Stimulated activated CD4-positive, alpha-beta T cell treated with anti-CD3 and anti-CD28 coated beads, Interleukin-1b, Interleukin-23, amount 100 ng/mL, for 4 hours (primary cell): ENCODE results near the gene FJX1.
"Not testable (repeated sequence)": the region's sequence is repeated elsewhere in the genome, so short reads cannot be mapped to it uniquely, and the experiment has no call there.

Source experiments
- DNase-seq, 2 donors: peaks; one replicate each; pipeline ENCODE4 v3.0.0-alpha.2; 2020; ENCODE audit warnings: low read depth in 2 of 2

The FJX1 gene

DNA sequence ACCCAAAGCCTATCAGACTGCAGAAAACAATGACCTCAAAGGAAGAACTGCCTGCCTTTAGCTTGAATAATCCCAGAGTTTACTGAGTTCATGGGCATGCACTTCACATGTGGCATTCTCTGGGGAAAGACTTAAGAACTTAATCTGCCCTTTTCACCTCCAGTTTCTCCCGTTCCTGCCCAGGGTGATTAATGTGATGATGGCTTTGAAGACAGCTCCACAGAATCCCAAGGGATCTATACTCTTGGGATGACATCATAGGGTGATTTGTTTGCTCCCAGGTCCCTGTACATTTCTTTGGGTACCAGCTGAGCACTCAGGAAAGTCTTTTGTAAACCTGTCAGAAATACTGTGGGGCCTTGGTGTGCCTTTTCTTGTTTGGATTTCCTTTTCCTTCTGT, 14.0 kb downstream of the FJX1 start:
- no peak for DNase-seq

- DNase-seq: no peak
Observed at GRCh38 chr11:35633827-35634423, 15.7 kb downstream of the FJX1 start.

- no peak for DNase-seq
Observed at GRCh38 chr11:35635933-35636332, 17.7 kb downstream of the FJX1 start.

- no peak for DNase-seq
Observed at GRCh38 chr11:35639591-35640179, 21.4 kb downstream of the FJX1 start.

DNA sequence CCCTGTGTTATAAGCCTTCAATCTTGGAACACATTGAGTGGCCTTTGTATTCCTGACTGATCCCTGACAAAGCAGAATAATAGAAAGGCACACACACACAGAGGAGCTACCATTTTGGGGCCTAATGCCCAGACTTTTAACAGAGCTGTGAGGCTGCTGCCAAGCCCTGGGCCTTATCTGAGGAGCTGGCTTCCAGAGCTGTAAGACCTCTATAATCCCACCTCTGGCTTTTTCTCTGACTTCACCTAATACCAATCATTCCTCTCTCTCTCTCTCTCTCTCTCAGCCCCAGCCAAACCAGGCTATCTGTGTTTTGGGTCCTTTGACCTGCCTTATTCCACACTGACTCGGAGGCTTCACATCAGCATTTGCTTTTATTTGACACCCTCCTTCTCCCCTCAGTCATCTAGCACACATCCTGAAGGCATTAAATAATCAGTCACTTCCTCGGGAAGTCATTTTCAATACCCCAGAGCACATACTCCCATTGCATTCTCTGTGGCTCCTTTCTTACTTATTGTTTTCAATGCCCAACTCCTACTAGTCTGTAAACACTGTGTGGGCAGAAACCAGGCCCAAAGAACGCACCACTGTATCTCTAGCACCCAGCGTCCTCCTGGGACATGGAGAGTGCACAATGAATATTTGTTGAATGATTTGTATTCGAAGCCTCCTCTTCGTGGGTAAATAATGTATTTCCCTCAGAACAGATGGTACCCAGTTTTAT, 23.1 kb downstream of the FJX1 start:
- DNase-seq: no peak

GRCh38 chr11:35641964-35642363, 23.7 kb downstream of the FJX1 start:
- DNase-seq: no peak

- no peak for DNase-seq
Observed at GRCh38 chr11:35647421-35648093, 29.3 kb downstream of the FJX1 start.

DNA sequence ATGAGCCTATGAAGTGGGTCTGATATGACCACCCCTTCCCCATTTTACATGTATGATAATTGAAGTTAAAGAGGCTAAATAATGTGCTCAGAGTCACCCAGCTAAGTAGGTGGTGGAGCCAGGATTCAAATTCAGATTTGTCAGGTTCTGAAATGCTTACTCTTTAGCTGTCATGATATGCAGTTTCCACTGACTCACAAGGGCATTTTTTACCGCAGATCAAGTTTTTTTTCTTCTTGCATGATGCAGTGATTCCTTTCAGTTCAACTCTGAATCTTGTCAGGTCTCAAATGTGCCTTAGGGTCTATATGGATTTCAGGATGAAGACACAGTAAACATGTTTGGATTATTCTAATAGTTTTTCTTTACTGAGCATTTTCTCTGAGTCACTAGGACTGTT, 31.7 kb downstream of the FJX1 start:
- no peak for DNase-seq

DNA sequence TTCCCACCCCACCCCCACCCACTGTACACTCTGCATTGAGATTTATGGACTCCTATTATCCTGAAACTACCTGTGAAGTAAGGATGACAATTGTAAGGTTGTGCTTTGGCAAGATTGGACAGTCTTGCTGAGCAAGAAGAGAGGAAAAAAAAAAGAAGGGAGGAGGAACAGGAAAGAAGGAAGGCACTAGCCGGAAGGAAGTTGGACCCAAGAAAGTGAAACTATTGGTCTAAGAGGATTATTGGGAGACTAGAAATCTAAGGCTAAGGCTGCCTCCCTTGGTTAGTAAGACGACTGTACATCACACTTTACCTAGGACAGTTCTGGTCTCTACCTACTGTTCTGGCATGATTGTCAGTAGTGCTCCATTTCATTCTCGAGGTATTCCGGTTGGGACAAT, 32.2 kb downstream of the FJX1 start:
- DNase-seq: no peak

- no peak for DNase-seq
Observed at GRCh38 chr11:35651263-35651662, 33.0 kb downstream of the FJX1 start.

DNA sequence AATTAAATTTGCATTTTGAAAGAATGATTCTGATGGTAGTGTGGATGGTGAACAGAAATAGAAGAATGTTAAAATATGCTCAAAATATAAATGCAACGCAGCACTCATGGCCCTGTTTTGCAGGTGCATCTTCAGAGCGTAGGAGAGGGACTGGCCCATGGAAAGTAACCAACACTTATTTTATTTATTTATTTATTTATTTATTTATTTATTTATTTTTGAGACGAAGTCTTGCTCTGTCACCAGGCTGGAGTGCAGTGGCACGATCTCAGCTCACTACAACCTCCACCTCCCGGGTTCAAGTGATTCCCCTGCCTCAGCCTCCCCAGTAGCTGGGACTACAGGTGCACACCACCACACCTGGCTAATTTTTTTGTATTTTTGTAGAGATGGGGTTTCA, 34.5 kb downstream of the FJX1 start:
- not testable (repeated sequence) for DNase-seq

- DNase-seq: no peak
Observed at GRCh38 chr11:35654711-35655110, 36.5 kb downstream of the FJX1 start.

DNA sequence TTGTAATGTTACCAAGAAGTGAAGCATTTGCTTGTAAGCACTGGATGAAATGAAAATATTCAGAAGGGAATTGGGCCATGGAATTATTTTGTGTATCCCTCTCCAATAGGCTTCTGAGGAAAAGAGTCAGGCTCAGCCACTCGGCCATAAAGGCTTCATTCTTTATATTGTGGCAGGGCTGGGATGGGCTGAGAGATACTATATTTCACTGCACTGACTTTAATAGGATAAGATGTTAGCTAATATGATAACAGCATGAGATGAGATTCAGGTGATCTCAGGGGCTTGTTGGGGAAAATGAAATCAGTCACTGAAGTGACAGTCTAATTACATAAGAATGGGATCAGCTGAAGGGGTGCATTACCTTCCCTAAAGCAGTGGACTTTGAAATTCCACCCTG, 37.0 kb downstream of the FJX1 start:
- DNase-seq: no peak

DNA sequence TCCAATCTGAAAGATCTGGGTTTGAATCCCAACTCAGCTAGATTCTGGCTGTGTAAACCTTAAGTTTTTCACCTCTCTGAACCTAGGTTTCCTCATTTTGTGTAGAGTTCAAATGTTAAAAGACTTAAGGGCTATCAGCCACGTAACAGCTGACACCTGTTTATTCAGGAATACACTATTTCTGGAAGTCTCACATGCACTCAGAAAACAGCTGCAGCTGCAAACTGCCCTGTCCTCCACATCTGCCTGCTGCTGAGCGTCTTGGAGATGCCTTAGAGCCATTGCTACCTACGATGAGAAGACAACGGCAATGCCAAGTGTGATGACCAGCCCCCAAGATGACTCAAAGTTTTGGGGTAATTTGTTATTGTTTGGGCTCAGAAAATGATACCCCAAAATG, 37.6 kb downstream of the FJX1 start:
- no peak for DNase-seq

GRCh38 chr11:35658020-35658948, 40.0 kb downstream of the FJX1 start:
- DNase-seq: no peak

DNA sequence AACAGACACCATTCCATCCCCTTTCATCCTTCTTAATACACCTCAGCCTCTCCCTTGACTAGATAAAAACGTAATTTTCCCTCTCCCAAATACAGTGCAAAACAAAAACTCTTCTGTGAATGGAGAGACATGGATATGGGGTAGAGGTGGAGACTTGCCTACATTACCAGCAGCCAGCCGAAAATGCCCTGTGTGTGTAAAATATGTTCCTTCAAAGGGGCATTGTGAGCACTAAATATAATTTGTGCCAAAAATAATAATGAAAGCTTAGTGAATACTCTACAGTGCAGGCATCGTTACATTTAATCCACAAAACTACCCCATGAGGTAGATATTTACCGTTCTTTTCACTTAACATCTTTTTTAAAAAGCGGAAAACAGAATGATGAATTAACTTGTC, 43.3 kb downstream of the FJX1 start:
- no peak for DNase-seq

DNA sequence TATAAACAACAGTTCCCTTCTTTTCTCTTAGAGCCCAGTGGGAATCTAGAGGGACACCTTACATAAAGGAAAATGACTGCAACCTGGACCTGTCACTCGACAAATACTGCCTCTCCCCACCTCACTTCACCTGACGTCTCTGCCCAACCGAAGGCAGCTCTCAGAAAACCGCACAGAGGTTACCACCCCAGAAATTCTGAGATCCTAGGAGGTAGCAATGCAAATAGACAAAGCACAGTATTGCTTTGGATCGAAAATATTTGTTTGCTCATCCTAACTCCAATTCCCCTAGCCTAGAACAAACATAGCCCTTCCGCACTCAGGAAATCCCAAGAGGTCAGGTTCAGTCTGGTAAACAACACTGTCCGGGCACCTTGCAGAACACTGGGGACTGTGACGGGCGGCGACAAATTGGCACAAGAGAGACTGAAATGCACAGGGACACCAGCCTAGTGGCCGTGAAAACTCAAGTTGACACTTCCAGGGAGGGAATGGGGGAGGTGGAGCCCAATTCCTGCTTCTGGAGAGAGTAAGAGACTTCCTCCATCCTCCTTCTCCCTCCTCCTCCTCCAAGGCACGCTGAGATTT, 43.9 kb downstream of the FJX1 start:
- no peak for DNase-seq

- DNase-seq: peak; percentile 76 to 81
Observed at GRCh38 chr11:35662649-35663407, 44.6 kb downstream of the FJX1 start, which contains the start of gene TRIM44. Gene TRIM44 (plus strand): TSS chr11:35662775. CDS start chr11:35663112, 337 bp downstream.

- DNase-seq: no peak
Observed at GRCh38 chr11:35663408-35663702, 45.1 kb downstream of the FJX1 start.

- no peak for DNase-seq
Observed at GRCh38 chr11:35664977-35665441, 46.7 kb downstream of the FJX1 start.

DNA sequence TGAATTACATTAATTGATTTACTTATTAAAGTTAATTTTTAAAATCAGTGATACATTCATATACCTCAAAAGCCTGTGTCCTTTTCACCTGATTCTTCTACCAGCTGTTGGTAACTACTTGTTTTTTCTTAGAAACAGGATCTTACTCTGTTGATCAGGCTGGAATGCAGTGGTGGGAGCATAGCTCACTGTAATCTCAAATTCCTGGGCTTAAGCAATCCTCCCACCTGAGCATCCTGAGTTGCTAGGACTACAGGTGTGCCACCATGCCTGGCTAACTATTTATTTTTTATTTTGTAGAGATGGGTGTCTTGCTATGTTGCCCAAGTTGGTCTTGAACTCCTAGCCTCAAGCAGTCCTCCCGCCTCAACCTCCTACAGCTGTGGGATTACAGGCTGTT, 49.0 kb downstream of the FJX1 start:
- no peak for DNase-seq
